ENCODE data around the gene LY6G6F.
"Not testable (repeated sequence)": the region's sequence is repeated elsewhere in the genome, so short reads cannot be mapped to it uniquely, and the experiment has no call there.

LY6G6F gene

GRCh38 chr6:31705931-31706330, 735 bp upstream of the LY6G6F start:
- no peak for DNase-seq

- DNase-seq: no peak
These were observed 1.0 kb downstream of the LY6G6F start for GRCh38 chr6:31707701-31708100.

- no peak for DNase-seq
These were observed 1.6 kb downstream of the LY6G6F start for GRCh38 chr6:31708224-31708623.

- not testable (repeated sequence) for DNase-seq
These were observed 2.5 kb downstream of the LY6G6F start for GRCh38 chr6:31709157-31709556.

- no peak for DNase-seq
These were observed 4.0 kb downstream of the LY6G6F start for GRCh38 chr6:31710523-31711219.

GRCh38 chr6:31711233-31711632, 4.6 kb downstream of the LY6G6F start:
- no peak for DNase-seq

GRCh38 chr6:31712296-31712695, 5.6 kb downstream of the LY6G6F start:
- DNase-seq: peak; percentile 13

- DNase-seq: no peak
These were observed 6.8 kb downstream of the LY6G6F start for GRCh38 chr6:31713465-31713864.

GRCh38 chr6:31713991-31714684, 7.5 kb downstream of the LY6G6F start:
- DNase-seq: no peak

- DNase-seq: no peak
These were observed 8.6 kb downstream of the LY6G6F start, which contains the start of gene LY6G6D for GRCh38 chr6:31715022-31715958. TSS of gene LY6G6D (plus strand) at chr6:31715348. CDS start at chr6:31715356, 8 bp downstream.

- no peak for DNase-seq
These were observed 11.0 kb downstream of the LY6G6F start for GRCh38 chr6:31717499-31718222.

GRCh38 chr6:31718265-31718664, 11.6 kb downstream of the LY6G6F start:
- DNase-seq: peak; percentile 75

GRCh38 chr6:31719001-31719400, 12.3 kb downstream of the LY6G6F start:
- no peak for DNase-seq

- DNase-seq: no peak
These were observed 13.6 kb downstream of the LY6G6F start for GRCh38 chr6:31720196-31720770.

GRCh38 chr6:31721351-31722020, 14.8 kb downstream of the LY6G6F start, which contains the start of gene LY6G6C:
TSS of gene LY6G6C (minus strand) at chr6:31721746. CDS start at chr6:31721679, 67 bp downstream.
- DNase-seq: no peak

- DNase-seq: no peak
These were observed 15.5 kb downstream of the LY6G6F start for GRCh38 chr6:31722173-31722572.

GRCh38 chr6:31723245-31723979, 16.7 kb downstream of the LY6G6F start, which contains the start of gene MPIG6B:
TSS of gene MPIG6B (plus strand) at chr6:31723373. CDS start at chr6:31723384, 11 bp downstream.
- no peak for DNase-seq

GRCh38 chr6:31723980-31724691, 17.5 kb downstream of the LY6G6F start:
- DNase-seq: no peak

GRCh38 chr6:31725502-31726350, 19.1 kb downstream of the LY6G6F start:
- no peak for DNase-seq
